Body of pancreas (tissue), 4 donors: ENCODE data around the gene UNC80.

Experiments
- POLR2A ChIP-seq, 3 donors: fragments of 450-650 bp; IDR thresholded peaks; one replicate each; pipeline ENCODE4 v1.6.1; 2016; ENCODE audit warnings: antibody characterized with exemption in 3 of 3, mild to moderate bottlenecking in 2 of 3
- TF ChIP-seq, protein P1 (sequence below), 7 experiments: fragments of 450-650 bp in 4 of 7; fragments of 200-600 bp in 3 of 7; sonication (generic) in 3 of 7; IDR thresholded peaks; one replicate each; pipeline ENCODE4 v1.5.1; 2016 to 2019; ENCODE audit warnings: antibody characterized with exemption in 7 of 7

DNA sequence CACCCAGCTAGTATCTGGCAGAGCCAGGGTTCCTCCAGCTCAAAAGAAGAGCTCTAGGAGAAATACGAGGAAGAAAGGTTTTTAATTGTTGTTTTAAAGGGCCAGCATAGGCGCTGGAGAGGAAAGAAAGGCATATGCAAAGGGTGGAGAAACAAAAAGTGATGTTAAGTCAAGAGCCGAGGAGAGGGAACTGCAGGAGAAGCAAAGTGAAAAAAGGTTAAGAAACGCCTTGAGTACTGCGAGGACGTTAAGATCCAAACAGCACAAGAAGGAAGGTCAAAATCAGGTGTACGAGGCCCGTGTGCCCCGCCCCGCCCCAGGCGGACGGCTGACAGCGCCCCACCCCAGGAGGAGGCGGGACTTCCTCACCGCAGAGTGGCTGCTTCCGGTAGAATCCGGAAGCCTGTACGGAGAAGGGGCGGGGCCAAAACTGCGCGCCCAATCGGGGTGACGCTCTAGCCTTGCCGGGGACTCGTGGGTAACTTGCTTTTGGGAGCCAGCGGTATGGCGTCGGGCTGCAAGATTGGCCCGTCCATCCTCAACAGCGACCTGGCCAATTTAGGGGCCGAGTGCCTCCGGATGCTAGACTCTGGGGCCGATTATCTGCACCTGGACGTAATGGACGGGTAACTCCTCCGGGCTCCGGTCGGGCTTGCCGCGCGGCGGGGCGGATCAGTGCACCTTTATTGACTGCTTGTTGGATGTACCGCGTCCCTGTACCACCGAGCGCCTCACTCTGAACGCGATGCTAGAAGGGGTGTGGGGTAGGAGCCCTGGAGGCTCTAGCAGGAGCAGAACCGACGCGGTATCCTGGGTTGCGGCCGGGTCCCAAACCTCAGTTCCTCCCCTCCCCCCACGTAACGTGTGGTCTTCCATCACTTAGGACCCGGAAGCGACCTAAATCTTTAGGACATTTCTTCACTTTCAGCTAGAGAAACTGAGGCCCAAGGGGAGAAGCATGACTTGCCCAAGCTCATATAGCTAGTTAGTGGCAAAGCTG lies 230.8 kb downstream of the UNC80 start, which contains the start of gene RPE:
- TF ChIP-seq, protein P1, sequence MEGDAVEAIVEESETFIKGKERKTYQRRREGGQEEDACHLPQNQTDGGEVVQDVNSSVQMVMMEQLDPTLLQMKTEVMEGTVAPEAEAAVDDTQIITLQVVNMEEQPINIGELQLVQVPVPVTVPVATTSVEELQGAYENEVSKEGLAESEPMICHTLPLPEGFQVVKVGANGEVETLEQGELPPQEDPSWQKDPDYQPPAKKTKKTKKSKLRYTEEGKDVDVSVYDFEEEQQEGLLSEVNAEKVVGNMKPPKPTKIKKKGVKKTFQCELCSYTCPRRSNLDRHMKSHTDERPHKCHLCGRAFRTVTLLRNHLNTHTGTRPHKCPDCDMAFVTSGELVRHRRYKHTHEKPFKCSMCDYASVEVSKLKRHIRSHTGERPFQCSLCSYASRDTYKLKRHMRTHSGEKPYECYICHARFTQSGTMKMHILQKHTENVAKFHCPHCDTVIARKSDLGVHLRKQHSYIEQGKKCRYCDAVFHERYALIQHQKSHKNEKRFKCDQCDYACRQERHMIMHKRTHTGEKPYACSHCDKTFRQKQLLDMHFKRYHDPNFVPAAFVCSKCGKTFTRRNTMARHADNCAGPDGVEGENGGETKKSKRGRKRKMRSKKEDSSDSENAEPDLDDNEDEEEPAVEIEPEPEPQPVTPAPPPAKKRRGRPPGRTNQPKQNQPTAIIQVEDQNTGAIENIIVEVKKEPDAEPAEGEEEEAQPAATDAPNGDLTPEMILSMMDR (IDR thresholded peaks at IDR 0.05): peak in 1 of 7 experiments; percentile 2
- TF ChIP-seq POLR2A (IDR thresholded peaks at IDR 0.05): peak; percentile 12 to 76 (median 66)
